ENCODE data around the gene TSLP. TPM values are rescaled to one million over a fixed set of nuclear protein-coding genes. Genes with fewer than 3 reads are reported as not detected.
A peak's percentile ranks its signal among the peaks of the same experiment; 100 is the strongest.

TSLP gene
- total and polyA plus RNA-seq, 9 of the 15 experiments (the other 6 are each of a cell fraction or from before 2014, with no cell fraction given), result 0.09 to 2.8 (median 1.2) TPM

DNA sequence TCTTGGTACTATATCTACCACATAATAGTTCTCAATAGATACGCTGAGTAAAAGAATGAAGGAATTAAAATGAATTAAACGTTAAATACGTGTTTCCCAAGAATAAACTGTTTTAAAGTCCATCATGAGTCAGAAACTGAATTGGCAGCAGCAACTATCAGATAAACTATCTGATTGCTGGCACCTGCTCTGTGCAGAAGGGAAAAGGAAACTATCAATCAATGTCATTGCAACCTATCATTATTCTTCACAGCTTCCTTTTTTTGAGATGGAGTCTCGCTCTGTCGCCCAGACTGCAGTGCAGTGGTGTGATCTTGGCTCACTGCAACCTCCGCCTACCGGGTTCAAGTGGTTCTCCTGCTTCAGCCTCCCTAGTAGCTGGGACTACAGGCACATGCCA is 11.8 kb downstream of the TSLP start (continued):
- TF ChIP-seq, protein P1, sequence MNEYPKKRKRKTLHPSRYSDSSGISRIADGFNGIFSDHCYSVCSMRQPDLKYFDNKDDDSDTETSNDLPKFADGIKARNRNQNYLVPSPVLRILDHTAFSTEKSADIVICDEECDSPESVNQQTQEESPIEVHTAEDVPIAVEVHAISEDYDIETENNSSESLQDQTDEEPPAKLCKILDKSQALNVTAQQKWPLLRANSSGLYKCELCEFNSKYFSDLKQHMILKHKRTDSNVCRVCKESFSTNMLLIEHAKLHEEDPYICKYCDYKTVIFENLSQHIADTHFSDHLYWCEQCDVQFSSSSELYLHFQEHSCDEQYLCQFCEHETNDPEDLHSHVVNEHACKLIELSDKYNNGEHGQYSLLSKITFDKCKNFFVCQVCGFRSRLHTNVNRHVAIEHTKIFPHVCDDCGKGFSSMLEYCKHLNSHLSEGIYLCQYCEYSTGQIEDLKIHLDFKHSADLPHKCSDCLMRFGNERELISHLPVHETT (CRISPR knock-in tag; conservative IDR thresholded peaks at IDR 0.05 in 1 of 2, IDR thresholded peaks at IDR 0.05 in 1 of 2), result no peak
- TF ChIP-seq STAT5A (IDR thresholded peaks at IDR 0.05; ENCODE audit: borderline replicate concordance, low read length), result peak; percentile 22; the same call in 1 of the 2 replicates
- TF ChIP-seq EP300 (IDR thresholded peaks at IDR 0.05; ENCODE audit: low read length), result peak; percentile 88
- peak; percentile 80 for TF ChIP-seq SMARCA4 (IDR thresholded peaks at IDR 0.05)
- TF ChIP-seq CBFB (CRISPR knock-in tag; IDR thresholded peaks at IDR 0.05), result no peak
- TF ChIP-seq HDAC3 (IDR thresholded peaks at IDR 0.05; ENCODE audit: borderline replicate concordance, partially characterized antibody), result no peak
- TF ChIP-seq, protein P2, sequence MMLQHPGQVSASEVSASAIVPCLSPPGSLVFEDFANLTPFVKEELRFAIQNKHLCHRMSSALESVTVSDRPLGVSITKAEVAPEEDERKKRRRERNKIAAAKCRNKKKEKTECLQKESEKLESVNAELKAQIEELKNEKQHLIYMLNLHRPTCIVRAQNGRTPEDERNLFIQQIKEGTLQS (IDR thresholded peaks at IDR 0.05), result peak; percentile 45; the same call in 1 of the 2 replicates
- TF ChIP-seq, protein P2 (CRISPR knock-in tag; conservative IDR thresholded peaks at IDR 0.05), result no peak
- peak; percentile 89 for TF ChIP-seq SMARCE1 (IDR thresholded peaks at IDR 0.05)
- TF ChIP-seq, protein P3, sequence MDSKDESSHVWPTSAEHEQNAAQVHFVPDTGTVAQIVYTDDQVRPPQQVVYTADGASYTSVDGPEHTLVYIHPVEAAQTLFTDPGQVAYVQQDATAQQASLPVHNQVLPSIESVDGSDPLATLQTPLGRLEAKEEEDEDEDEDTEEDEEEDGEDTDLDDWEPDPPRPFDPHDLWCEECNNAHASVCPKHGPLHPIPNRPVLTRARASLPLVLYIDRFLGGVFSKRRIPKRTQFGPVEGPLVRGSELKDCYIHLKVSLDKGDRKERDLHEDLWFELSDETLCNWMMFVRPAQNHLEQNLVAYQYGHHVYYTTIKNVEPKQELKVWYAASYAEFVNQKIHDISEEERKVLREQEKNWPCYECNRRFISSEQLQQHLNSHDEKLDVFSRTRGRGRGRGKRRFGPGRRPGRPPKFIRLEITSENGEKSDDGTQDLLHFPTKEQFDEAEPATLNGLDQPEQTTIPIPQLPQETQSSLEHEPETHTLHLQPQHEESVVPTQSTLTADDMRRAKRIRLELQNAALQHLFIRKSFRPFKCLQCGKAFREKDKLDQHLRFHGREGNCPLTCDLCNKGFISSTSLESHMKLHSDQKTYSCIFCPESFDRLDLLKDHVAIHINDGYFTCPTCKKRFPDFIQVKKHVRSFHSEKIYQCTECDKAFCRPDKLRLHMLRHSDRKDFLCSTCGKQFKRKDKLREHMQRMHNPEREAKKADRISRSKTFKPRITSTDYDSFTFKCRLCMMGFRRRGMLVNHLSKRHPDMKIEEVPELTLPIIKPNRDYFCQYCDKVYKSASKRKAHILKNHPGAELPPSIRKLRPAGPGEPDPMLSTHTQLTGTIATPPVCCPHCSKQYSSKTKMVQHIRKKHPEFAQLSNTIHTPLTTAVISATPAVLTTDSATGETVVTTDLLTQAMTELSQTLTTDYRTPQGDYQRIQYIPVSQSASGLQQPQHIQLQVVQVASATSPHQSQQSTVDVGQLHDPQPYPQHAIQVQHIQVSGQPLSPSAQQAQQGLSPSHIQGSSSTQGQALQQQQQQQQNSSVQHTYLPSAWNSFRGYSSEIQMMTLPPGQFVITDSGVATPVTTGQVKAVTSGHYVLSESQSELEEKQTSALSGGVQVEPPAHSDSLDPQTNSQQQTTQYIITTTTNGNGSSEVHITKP (IDR thresholded peaks at IDR 0.05; ENCODE audit: partially characterized antibody), result no peak
- TF ChIP-seq MTA2 (IDR thresholded peaks at IDR 0.05; ENCODE audit: low read depth), result 0 out of 2 replicates have a peak, but pooled peaks have one; percentile 43
- TF ChIP-seq ZSCAN29 (IDR thresholded peaks at IDR 0.05), result no peak
- TF ChIP-seq MIER1 (IDR thresholded peaks at IDR 0.05; ENCODE audit: low read depth), result no peak
- TF ChIP-seq ZNF212 (CRISPR knock-in tag; IDR thresholded peaks at IDR 0.05), result no peak
- TF ChIP-seq KAT7 (CRISPR knock-in tag; IDR thresholded peaks at IDR 0.05; ENCODE audit: borderline replicate concordance), result no peak
- no peak for TF ChIP-seq CHCHD3 (CRISPR knock-in tag; IDR thresholded peaks at IDR 0.05)
- TF ChIP-seq, protein P4, sequence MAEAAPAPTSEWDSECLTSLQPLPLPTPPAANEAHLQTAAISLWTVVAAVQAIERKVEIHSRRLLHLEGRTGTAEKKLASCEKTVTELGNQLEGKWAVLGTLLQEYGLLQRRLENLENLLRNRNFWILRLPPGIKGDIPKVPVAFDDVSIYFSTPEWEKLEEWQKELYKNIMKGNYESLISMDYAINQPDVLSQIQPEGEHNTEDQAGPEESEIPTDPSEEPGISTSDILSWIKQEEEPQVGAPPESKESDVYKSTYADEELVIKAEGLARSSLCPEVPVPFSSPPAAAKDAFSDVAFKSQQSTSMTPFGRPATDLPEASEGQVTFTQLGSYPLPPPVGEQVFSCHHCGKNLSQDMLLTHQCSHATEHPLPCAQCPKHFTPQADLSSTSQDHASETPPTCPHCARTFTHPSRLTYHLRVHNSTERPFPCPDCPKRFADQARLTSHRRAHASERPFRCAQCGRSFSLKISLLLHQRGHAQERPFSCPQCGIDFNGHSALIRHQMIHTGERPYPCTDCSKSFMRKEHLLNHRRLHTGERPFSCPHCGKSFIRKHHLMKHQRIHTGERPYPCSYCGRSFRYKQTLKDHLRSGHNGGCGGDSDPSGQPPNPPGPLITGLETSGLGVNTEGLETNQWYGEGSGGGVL (CRISPR knock-in tag; IDR thresholded peaks at IDR 0.05), result no peak
- TF ChIP-seq ZNF282 (CRISPR knock-in tag; IDR thresholded peaks at IDR 0.05), result no peak
- peak; percentile 88 for TF ChIP-seq MECOM (CRISPR knock-in tag; IDR thresholded peaks at IDR 0.05)
- TF ChIP-seq BCOR (IDR thresholded peaks at IDR 0.05), result 0 out of 2 replicates have a peak, but pooled peaks have one; percentile 31
- no peak for TF ChIP-seq DMBX1 (CRISPR knock-in tag; IDR thresholded peaks at IDR 0.05; ENCODE audit: borderline replicate concordance)
- TF ChIP-seq ZNF507 (tag; conservative IDR thresholded peaks at IDR 0.05), result no peak
- no peak for TF ChIP-seq TCFL5 (CRISPR knock-in tag; conservative IDR thresholded peaks at IDR 0.05)
- no peak for TF ChIP-seq MAZ (CRISPR knock-in tag; conservative IDR thresholded peaks at IDR 0.05 in 1 of 2, IDR thresholded peaks at IDR 0.05 in 1 of 2)
